ENCODE results near the gene SULT1A1.
"Not testable (repeated sequence)": the region's sequence is repeated elsewhere in the genome, so short reads cannot be mapped to it uniquely, and the experiment has no call there.

Gene SULT1A1

DNA sequence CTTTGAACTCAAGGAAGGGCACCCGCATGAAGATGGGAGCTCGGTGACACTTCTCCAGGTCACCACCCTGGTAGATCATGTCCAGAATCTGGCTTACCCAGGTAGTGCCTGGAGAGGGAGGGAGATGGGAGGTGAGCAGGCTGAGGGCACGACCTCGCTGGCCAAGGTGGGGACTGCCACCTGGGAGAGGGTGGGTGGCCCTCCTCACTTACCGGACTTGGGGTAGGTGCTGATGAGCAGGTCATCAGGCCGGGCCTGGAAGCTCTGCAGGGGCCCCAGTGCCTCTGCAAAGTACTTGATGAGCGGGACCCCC is 1.4 kb downstream of the SULT1A1 start:
- no CpG with 5 or more reads among the region's 7 CpGs for WGBS (ENCODE audit: insufficient coverage, insufficient read length)
- not testable (repeated sequence) for H3K36me3 ChIP-seq (ENCODE audit: control insufficient read depth, insufficient read depth, low read length)

DNA sequence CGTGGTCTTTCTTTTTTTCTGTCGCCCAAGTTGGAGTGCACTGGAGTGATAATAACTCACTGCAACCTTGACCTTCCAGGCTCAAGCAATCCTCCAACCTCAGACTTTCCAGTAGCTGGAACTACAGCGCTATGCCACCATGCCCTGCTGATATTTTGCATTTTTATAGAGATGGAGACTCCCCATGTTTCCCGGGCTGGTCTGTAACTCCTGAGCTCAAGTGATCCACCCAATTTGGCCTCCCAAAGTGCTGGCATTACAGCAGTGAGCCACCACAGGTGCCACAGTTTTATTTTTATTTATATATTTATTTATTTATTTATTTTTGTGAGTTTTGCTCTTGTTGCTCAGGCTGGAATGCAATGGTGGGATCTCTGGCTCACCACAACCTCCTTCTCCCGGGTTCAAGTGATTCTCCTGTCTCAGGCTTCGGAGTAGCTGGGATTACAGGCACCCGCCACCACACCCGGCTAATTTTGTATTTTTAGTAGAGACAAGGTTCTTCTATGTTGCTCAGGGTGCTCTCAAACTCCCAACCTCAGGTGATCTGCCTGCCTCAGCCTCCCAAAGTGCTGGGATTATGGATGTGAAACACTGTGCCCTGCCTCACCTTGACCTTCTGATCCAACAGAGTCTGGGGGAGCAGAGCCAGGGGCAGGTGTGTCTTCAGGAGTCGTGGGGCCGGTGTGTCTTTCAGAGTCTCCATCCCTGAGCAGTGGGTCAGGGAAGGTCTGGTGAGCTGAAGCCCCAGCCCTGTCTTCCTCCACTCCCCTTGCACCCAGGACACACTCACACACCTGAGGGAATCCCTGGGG is 2.0 kb downstream of the SULT1A1 start:
- H3K27me3 ChIP-seq (ENCODE audit: control insufficient read depth, insufficient read depth, low read length); H3K27ac ChIP-seq (ENCODE audit: low read length); H3K4me1 ChIP-seq (ENCODE audit: control insufficient read depth, insufficient read depth, low read length); H3K9me3 ChIP-seq (ENCODE audit: control insufficient read depth, insufficient read depth, low read length); H3K36me3 ChIP-seq (ENCODE audit: control insufficient read depth, insufficient read depth, low read length); DNase-seq (ENCODE audit: low read depth, low spot score); H3K4me3 ChIP-seq (ENCODE audit: low read length): not testable (repeated sequence)
- no CpG with 5 or more reads among the region's 10 CpGs for WGBS (ENCODE audit: insufficient coverage, insufficient read length)

More for the DNA sequence above, 1.4 kb downstream of the SULT1A1 start:
- H3K27me3 ChIP-seq (ENCODE audit: control insufficient read depth, insufficient read depth, low read length); H3K4me3 ChIP-seq (ENCODE audit: low read length); H3K27ac ChIP-seq (ENCODE audit: low read length); H3K4me1 ChIP-seq (ENCODE audit: control insufficient read depth, insufficient read depth, low read length); H3K9me3 ChIP-seq (ENCODE audit: control insufficient read depth, insufficient read depth, low read length); DNase-seq (ENCODE audit: low read depth, low spot score): not testable (repeated sequence)

DNA sequence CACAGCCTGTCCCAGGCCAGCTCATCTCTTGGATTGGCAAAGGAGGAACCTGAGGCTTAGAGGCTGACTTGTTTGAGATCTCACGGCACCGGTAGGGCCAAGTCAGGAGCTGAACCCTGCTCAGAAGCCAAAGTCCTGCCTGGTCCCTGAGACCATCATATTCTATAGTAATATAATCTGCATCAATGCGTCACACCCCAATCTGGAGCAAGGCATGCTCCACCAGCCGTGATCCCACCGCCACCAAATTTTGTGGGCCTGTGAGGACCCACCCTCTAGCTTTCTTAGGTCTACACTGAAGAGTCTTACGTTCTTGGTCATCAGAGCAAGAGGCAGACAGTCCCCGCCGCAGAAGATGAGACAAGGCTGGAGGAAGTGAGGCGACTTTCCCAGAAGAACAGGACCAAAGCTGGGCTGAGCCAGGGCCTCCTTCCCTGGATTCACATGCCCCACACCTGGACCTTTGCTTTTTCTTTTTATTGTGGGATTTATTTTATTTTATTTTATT is 2.7 kb downstream of the SULT1A1 start:
- Histone ChIP-seq H3K36me3 (ENCODE audit: control insufficient read depth, insufficient read depth, low read length) (no peaks in the 10 kb centered on the region), H3K27ac (ENCODE audit: low read length) (no peak overlapping the region), H3K4me3 (ENCODE audit: low read length) (no peak overlapping the region), H3K9me3 (ENCODE audit: control insufficient read depth, insufficient read depth, low read length) (no peaks in the 10 kb centered on the region), H3K27me3 (ENCODE audit: control insufficient read depth, insufficient read depth, low read length) (no peaks in the 10 kb centered on the region), H3K4me1 (ENCODE audit: control insufficient read depth, insufficient read depth, low read length) (0 out of 2 replicates have a peak, but pooled peaks cover 1% of the 10 kb centered on the region)
- DNase-seq (ENCODE audit: low read depth, low spot score): no peak
- no CpG with 5 or more reads among the region's 9 CpGs for WGBS (ENCODE audit: insufficient coverage, insufficient read length)

DNA sequence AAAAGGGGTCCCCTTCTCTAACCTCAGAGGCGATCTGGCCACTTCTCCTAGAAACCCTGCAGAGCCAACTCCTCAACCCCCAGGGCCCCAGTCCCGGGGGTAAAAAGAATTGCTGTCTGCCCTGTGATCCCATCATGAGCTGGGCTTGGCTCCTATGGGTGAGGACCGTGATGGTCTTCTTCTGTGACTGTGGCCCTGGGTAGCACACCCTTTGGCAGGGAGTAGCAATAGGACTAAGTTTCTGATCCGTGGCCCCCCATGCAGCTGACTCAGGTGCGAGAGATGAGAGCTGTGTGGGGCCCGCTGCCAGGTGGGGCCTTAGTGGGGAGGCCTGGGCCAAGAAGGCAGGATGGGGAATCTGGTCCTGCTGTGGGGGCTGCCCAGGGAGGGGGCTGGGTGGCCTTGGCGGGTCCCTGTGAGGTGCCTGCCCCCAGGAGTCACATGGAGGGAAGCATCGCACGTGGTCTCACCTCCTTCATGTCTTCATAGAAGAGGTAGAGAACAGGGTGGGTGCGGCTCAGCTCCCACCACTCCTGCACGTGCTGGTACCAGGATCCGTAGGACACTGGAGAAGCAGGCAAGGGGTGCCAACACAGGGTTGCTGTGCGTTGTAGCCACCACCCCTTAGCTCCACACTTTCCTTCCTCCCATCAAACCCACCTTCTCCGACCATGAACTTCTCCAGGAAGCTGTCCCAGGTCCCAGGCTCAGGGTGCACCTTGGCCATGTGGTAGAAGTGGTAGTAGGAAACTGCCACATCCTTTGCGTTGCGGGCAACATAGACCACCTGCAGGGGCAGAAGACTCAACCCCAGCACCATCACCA is 3.3 kb downstream of the SULT1A1 start:
- 0 out of 2 replicates have a peak, but pooled peaks cover 1% of the 10 kb centered on the region for H3K4me1 ChIP-seq (ENCODE audit: control insufficient read depth, insufficient read depth, low read length)
- DNase-seq (ENCODE audit: low read depth, low spot score): no peak
- no peak overlapping the region for H3K27ac ChIP-seq (ENCODE audit: low read length)
- no peaks in the 10 kb centered on the region for H3K9me3 ChIP-seq (ENCODE audit: control insufficient read depth, insufficient read depth, low read length)
- no peaks in the 10 kb centered on the region for H3K36me3 ChIP-seq (ENCODE audit: control insufficient read depth, insufficient read depth, low read length)
- H3K4me3 ChIP-seq (ENCODE audit: low read length): no peak overlapping the region
- no peaks in the 10 kb centered on the region for H3K27me3 ChIP-seq (ENCODE audit: control insufficient read depth, insufficient read depth, low read length)
- no CpG with 5 or more reads among the region's 16 CpGs for WGBS (ENCODE audit: insufficient coverage, insufficient read length)

DNA sequence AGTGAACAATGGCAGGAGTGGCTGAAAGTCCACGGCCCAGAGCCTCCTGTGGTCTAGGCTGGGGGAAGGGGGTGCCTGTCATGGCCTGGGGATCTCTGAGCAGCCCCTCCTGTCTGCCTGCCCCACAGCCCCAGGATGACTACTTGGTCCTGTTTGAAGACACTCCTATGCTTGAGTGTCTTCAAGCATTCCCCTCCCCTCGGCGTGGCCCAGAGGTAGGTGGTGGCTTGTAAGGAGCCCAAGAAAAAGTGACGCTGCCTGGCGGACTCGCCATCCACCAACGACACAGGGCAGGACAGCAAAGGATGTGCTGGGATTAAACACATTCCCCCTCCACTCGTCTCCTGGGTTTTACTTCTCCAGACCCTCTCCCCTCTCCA is 5.7 kb downstream of the SULT1A1 start:
- 0 out of 2 replicates have a peak, but pooled peaks cover 1% of the 10 kb centered on the region for H3K4me1 ChIP-seq (ENCODE audit: control insufficient read depth, insufficient read depth, low read length)
- no peak overlapping the region for H3K27ac ChIP-seq (ENCODE audit: low read length)
- H3K9me3 ChIP-seq (ENCODE audit: control insufficient read depth, insufficient read depth, low read length): no peaks in the 10 kb centered on the region
- H3K27me3 ChIP-seq (ENCODE audit: control insufficient read depth, insufficient read depth, low read length): no peaks in the 10 kb centered on the region
- H3K4me3 ChIP-seq (ENCODE audit: low read length): no peak overlapping the region
- DNase-seq (ENCODE audit: low read depth, low spot score): no peak
- WGBS (ENCODE audit: insufficient coverage, insufficient read length): no CpG with 5 or more reads among the region's 8 CpGs
- H3K36me3 ChIP-seq (ENCODE audit: control insufficient read depth, insufficient read depth, low read length): no peaks in the 10 kb centered on the region

DNA sequence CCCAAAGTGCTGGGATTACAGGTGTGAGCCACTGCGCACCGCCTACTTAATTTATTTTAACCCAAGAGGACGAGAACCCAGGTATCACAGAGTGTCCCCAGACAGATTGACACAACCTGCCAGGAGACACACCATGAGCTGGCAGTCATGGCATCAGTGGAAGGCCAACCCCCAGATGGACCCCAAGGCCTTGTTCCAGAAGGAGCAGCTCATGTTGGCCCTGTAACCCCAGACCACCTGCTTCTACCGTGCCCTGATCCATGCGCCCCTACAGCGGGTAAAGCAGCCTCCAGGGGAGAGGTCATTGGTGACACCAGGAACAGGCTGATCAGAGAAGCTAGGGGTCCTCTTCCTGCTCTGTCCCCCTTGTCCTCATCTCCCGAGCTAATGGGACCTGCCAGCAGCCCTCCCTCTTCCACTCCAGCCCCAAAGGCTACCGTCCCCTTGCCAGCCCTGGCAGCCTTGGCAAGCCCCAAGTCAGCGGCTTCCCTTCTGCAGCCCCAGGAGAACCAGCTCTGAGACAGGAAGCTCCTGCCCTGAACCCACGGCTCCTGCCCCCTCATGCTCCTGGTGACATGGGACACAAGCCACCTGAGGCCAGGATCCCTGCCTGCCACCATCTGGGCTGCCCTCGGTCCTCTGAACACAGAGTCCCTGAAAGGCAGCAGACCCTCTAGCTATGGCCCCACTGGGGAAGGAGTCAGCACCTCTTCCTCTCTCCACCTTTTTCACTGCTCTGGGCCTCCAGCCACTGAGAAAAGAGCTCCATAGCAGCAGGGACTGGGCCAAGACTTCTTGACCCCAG is 6.3 kb downstream of the SULT1A1 start:
- no peaks in the 10 kb centered on the region for H3K4me1 ChIP-seq (ENCODE audit: control insufficient read depth, insufficient read depth, low read length)
- DNase-seq (ENCODE audit: low read depth, low spot score): no peak
- no peak overlapping the region for H3K27ac ChIP-seq (ENCODE audit: low read length)
- no peak overlapping the region for H3K4me3 ChIP-seq (ENCODE audit: low read length)
- no CpG with 5 or more reads among the region's 11 CpGs for WGBS (ENCODE audit: insufficient coverage, insufficient read length)
- H3K36me3 ChIP-seq (ENCODE audit: control insufficient read depth, insufficient read depth, low read length): no peaks in the 10 kb centered on the region
- no peaks in the 10 kb centered on the region for H3K9me3 ChIP-seq (ENCODE audit: control insufficient read depth, insufficient read depth, low read length)
- H3K27me3 ChIP-seq (ENCODE audit: control insufficient read depth, insufficient read depth, low read length): no peaks in the 10 kb centered on the region

DNA sequence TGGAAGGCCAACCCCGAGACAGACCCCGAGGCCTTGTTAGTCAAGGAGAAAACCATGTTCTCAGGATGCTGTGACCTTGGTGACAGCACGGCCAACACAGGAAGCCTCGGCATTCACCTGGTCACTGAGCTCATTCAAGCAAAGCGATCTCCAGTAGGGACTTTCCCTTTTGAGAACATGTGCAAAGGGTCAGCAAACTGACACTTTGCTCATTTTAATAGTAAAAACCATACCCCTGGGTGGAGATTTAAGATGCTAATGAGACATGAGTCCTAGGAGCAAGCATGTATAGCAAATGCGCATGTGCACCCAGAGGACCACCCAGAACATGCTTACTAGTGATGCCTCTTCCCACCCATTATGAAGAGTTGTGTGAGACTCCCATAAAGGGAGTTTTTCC is 7.3 kb downstream of the SULT1A1 start:
- H3K27me3 ChIP-seq (ENCODE audit: control insufficient read depth, insufficient read depth, low read length): no peaks in the 10 kb centered on the region
- no peaks in the 10 kb centered on the region for H3K36me3 ChIP-seq (ENCODE audit: control insufficient read depth, insufficient read depth, low read length)

DNA sequence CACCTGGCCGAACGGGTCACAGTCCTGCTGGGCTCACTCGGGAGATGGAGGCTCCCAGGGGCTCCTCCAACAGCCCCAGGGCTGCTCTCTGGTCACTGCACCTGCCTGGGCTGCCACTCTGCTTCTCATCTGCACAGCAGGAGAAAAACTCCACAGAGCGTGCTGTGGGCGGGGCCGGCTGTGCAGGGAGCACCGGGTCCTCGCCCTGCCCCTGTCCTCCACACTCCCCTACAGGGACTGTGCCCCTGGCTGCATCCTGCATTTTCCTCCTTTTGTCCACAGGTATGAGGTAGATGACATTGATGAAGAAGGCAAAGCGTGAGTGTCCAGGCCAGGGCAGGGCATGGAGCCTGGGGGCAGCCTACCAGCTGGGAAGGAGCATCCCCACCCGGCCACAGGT is 7.8 kb downstream of the SULT1A1 start:
- not testable (repeated sequence) for H3K4me3 ChIP-seq (ENCODE audit: low read length); H3K9me3 ChIP-seq (ENCODE audit: control insufficient read depth, insufficient read depth, low read length); H3K27ac ChIP-seq (ENCODE audit: low read length); H3K27me3 ChIP-seq (ENCODE audit: control insufficient read depth, insufficient read depth, low read length); H3K4me1 ChIP-seq (ENCODE audit: control insufficient read depth, insufficient read depth, low read length); DNase-seq (ENCODE audit: low read depth, low spot score); H3K36me3 ChIP-seq (ENCODE audit: control insufficient read depth, insufficient read depth, low read length)
- WGBS (ENCODE audit: insufficient coverage, insufficient read length): no CpG with 5 or more reads among the region's 10 CpGs

More for the DNA sequence above, 7.3 kb downstream of the SULT1A1 start:
- Histone ChIP-seq H3K4me1 (ENCODE audit: control insufficient read depth, insufficient read depth, low read length) (peaks cover 2% of the 10 kb centered on the region; the same call in 1 of the 2 replicates), H3K4me3 (ENCODE audit: low read length) (no peak overlapping the region), H3K9me3 (ENCODE audit: control insufficient read depth, insufficient read depth, low read length) (no peaks in the 10 kb centered on the region), H3K27ac (ENCODE audit: low read length) (no peak overlapping the region)
- no CpG with 5 or more reads among the region's 6 CpGs for WGBS (ENCODE audit: insufficient coverage, insufficient read length)
- no peak for DNase-seq (ENCODE audit: low read depth, low spot score)

DNA sequence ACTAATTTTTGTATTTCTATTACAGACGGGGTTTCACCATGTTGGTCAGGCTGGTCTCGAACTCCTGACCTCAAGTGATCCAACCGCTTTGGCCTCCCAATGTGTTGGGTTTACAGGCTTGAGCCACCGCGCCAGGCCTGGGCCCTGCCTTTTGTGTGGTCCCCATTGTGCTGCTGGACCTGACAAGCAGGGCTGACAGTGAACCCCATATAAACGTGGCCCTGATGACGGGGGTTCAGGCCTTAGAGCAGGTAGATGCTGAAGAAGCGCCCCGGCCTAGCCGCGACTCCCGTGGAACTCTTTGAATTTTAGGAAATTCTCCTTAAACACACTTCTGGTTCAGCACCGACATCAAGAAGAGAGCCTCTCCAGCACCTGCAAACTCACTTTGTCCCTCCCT is 8.3 kb downstream of the SULT1A1 start:
- not testable (repeated sequence) for H3K36me3 ChIP-seq (ENCODE audit: control insufficient read depth, insufficient read depth, low read length); H3K9me3 ChIP-seq (ENCODE audit: control insufficient read depth, insufficient read depth, low read length); H3K27ac ChIP-seq (ENCODE audit: low read length); H3K4me3 ChIP-seq (ENCODE audit: low read length); H3K4me1 ChIP-seq (ENCODE audit: control insufficient read depth, insufficient read depth, low read length); DNase-seq (ENCODE audit: low read depth, low spot score); H3K27me3 ChIP-seq (ENCODE audit: control insufficient read depth, insufficient read depth, low read length)
- WGBS (ENCODE audit: insufficient coverage, insufficient read length): no CpG with 5 or more reads among the region's 13 CpGs

DNA sequence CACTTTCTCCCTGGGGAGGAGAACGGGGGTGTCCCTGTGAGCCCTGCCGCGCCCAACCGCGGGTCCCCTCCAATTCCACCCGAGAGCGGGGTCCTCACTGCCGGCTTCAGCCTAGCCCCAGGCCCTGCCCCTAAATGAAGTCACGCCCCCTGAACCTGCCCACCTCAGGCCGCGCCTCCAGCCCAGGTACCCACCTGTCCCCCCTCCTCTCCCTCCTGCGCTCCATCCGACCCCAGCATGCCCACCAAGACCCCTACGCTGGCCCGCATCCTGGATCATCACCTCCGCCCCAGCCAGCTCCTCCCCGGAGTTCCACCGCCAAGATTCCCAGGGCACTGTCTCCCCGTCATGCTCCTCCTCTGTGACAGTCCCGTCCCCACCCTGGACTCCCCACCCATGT is 8.9 kb downstream of the SULT1A1 start:
- H3K4me1 ChIP-seq (ENCODE audit: control insufficient read depth, insufficient read depth, low read length); H3K36me3 ChIP-seq (ENCODE audit: control insufficient read depth, insufficient read depth, low read length); DNase-seq (ENCODE audit: low read depth, low spot score); H3K27ac ChIP-seq (ENCODE audit: low read length); H3K27me3 ChIP-seq (ENCODE audit: control insufficient read depth, insufficient read depth, low read length); H3K9me3 ChIP-seq (ENCODE audit: control insufficient read depth, insufficient read depth, low read length): not testable (repeated sequence)
- no CpG with 5 or more reads among the region's 20 CpGs for WGBS (ENCODE audit: insufficient coverage, insufficient read length)
- H3K4me3 ChIP-seq (ENCODE audit: low read length): peak overlapping the region; percentile 14; the same call in 1 of the 2 replicates

Data from iPS DF 6.9 (cell line).